ENCODE results near the gene DRGX. TPM values are rescaled to one million over a fixed set of nuclear protein-coding genes. Genes with fewer than 3 reads are reported as not detected.

Gene DRGX
- total and polyA plus RNA-seq, 2 experiments from 2014 or later = not detected

DNA sequence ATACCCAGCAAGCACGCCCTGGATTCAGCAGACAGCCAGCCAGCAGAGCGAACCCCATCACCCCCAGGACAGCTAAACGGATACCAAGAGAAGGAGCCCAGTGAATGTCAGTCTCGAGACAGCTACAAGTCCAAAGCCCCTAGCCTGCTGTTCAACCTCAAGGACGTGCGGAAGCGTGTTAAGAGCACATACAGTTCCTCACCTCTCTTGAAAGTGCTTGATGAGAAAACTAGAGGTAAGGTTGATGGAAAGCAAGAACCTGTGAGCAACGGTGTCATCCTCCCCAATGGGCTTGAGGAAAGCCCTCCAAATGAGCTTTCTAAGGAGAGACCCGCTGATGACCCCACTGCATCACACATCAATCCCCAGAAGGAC, 72.0 kb downstream of the DRGX start:
- no peaks in the 10 kb centered on the region for H3K9me2 ChIP-seq (replicated peaks; ENCODE audit: insufficient read depth)
- no peak overlapping the region for H3K4me3 ChIP-seq
- no peak overlapping the region for H3K4me2 ChIP-seq
- no peak for DNase-seq (ENCODE audit: low spot score)
- H3K36me3 ChIP-seq (replicated peaks; ENCODE audit: insufficient read depth, low read depth) = no peaks in the 10 kb centered on the region
- H3K27me3 ChIP-seq = no peaks in the 10 kb centered on the region
- WGBS (ENCODE audit: low lambda C conversion rate, missing lambda C conversion rate) = 90% methylated on average over 9 of the region's 9 CpGs
- TF ChIP-seq EZH2 (IDR thresholded peaks at IDR 0.05; ENCODE audit: borderline replicate concordance) (no peak), EZH2phosphoT487 (IDR thresholded peaks at IDR 0.05; ENCODE audit: low read depth, severe bottlenecking, unreplicated experiment) (no peak)
- H4K20me1 ChIP-seq (ENCODE audit: insufficient read depth, poor library complexity, severe bottlenecking) = no peaks in the 10 kb centered on the region
- no peaks in the 10 kb centered on the region for H3K4me1 ChIP-seq (ENCODE audit: insufficient read depth)
- H3K27ac ChIP-seq = no peak overlapping the region
- H3K9me3 ChIP-seq (ENCODE audit: low read depth) = no peaks in the 10 kb centered on the region
- H2AFZ ChIP-seq = no peak overlapping the region
- no peaks in the 10 kb centered on the region for H3K79me2 ChIP-seq

DNA sequence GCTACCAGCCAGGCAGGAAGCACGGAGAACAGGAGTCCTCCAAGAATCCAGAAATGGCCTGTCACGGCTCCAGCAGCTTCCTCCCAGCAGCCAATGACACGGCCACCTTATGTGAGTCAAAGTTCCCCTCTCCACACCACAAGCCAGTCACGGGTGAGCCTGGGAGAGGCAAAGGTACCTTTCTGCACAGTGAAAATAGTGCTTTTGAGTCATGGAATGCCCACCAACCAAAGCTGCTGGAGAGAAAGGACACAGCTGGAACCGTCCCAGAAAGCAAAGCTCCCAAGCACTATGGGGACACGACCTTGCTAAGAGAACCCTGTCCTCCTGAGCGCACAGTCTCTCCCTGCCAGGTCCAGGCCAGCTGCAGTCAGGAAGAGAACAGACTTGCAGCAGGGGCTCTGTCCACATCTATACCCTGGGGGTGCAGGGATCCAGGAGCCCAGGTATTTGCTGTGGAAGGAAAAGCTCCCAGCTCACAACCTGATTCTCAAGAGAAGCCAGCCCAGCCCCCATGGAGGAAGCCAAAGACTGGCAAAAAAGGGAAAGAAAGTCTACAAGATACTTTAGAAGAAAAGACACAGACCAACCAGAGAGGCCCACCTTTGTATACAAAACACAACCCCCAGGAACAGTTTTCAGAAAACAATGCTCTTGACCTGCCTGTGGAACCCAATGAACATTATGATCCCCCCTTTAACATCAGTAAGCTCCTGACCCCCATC, 72.6 kb downstream of the DRGX start:
- Histone ChIP-seq H3K79me2 (no peaks in the 10 kb centered on the region), H3K9me2 (replicated peaks; ENCODE audit: insufficient read depth) (no peaks in the 10 kb centered on the region), H2AFZ (no peak overlapping the region), H3K9me3 (ENCODE audit: low read depth) (no peaks in the 10 kb centered on the region), H3K4me3 (no peak overlapping the region), H3K4me2 (no peak overlapping the region), H4K20me1 (ENCODE audit: insufficient read depth, poor library complexity, severe bottlenecking) (no peaks in the 10 kb centered on the region), H3K4me1 (ENCODE audit: insufficient read depth) (no peaks in the 10 kb centered on the region), H3K36me3 (replicated peaks; ENCODE audit: insufficient read depth, low read depth) (no peaks in the 10 kb centered on the region), H3K27me3 (no peaks in the 10 kb centered on the region), H3K27ac (no peak overlapping the region)
- WGBS (ENCODE audit: low lambda C conversion rate, missing lambda C conversion rate) = 56% methylated on average over 7 of the region's 7 CpGs
- TF ChIP-seq EZH2 (IDR thresholded peaks at IDR 0.05; ENCODE audit: borderline replicate concordance) (no peak), EZH2phosphoT487 (IDR thresholded peaks at IDR 0.05; ENCODE audit: low read depth, severe bottlenecking, unreplicated experiment) (no peak)
- TF ChIP-seq, protein P1, sequence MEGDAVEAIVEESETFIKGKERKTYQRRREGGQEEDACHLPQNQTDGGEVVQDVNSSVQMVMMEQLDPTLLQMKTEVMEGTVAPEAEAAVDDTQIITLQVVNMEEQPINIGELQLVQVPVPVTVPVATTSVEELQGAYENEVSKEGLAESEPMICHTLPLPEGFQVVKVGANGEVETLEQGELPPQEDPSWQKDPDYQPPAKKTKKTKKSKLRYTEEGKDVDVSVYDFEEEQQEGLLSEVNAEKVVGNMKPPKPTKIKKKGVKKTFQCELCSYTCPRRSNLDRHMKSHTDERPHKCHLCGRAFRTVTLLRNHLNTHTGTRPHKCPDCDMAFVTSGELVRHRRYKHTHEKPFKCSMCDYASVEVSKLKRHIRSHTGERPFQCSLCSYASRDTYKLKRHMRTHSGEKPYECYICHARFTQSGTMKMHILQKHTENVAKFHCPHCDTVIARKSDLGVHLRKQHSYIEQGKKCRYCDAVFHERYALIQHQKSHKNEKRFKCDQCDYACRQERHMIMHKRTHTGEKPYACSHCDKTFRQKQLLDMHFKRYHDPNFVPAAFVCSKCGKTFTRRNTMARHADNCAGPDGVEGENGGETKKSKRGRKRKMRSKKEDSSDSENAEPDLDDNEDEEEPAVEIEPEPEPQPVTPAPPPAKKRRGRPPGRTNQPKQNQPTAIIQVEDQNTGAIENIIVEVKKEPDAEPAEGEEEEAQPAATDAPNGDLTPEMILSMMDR (IDR thresholded peaks at IDR 0.05; ENCODE audit: poor library complexity) = no peak
- no peak for DNase-seq (ENCODE audit: low spot score)

DNA sequence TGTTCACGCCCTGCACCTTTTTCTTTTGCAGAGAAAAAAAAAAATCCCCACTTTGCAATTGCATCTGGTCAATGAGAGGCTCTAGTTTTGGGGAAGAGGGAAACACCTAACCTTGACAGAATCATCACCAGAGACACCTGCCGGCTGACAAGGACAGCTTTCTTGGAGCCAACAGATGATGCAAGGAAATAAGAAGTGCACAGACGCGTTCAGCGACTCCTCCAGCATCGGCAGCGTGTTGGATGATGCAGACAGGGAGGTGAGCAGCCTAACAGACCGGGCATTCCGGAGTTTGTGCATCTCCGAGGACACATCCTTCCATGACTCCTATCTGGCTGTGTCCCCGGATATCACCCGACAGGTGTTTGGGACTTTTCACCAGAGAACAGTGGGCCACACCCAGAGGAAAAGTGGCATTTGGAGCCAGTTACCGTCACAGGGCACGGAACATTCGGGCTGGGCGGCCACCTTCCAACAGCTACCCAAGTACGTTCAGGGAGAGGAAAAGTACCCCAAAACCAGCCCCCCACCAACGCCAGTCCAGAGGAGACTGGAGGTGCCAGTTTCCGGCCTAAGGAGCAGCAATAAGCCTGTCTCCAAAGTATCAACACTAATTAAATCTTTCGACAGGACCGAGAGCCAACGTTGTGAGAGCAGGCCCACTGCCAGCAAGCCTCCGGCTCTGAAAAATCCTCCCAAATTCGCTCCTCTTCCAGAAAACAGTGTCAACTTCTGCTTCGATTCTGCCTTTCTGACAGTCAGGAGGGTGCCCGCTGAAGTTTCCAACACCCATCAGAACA, 73.3 kb downstream of the DRGX start:
- no peaks in the 10 kb centered on the region for H4K20me1 ChIP-seq (ENCODE audit: insufficient read depth, poor library complexity, severe bottlenecking)
- H3K36me3 ChIP-seq (replicated peaks; ENCODE audit: insufficient read depth, low read depth) = no peaks in the 10 kb centered on the region
- H3K9me3 ChIP-seq (ENCODE audit: low read depth) = no peaks in the 10 kb centered on the region
- no peaks in the 10 kb centered on the region for H3K79me2 ChIP-seq
- H3K4me3 ChIP-seq = no peak overlapping the region
- TF ChIP-seq, protein P1 (IDR thresholded peaks at IDR 0.05; ENCODE audit: poor library complexity) = no peak
- TF ChIP-seq EZH2 (IDR thresholded peaks at IDR 0.05; ENCODE audit: borderline replicate concordance) = no peak
- TF ChIP-seq EZH2phosphoT487 (IDR thresholded peaks at IDR 0.05; ENCODE audit: low read depth, severe bottlenecking, unreplicated experiment) = no peak
- H3K27me3 ChIP-seq = no peaks in the 10 kb centered on the region
- H3K9me2 ChIP-seq (replicated peaks; ENCODE audit: insufficient read depth) = no peaks in the 10 kb centered on the region
- no peak overlapping the region for H2AFZ ChIP-seq
- H3K27ac ChIP-seq = no peak overlapping the region
- no peaks in the 10 kb centered on the region for H3K4me1 ChIP-seq (ENCODE audit: insufficient read depth)
- no peak for DNase-seq (ENCODE audit: low spot score)
- H3K4me2 ChIP-seq = no peak overlapping the region
- WGBS (ENCODE audit: low lambda C conversion rate, missing lambda C conversion rate) = 92% methylated on average over 26 of the region's 26 CpGs

DNA sequence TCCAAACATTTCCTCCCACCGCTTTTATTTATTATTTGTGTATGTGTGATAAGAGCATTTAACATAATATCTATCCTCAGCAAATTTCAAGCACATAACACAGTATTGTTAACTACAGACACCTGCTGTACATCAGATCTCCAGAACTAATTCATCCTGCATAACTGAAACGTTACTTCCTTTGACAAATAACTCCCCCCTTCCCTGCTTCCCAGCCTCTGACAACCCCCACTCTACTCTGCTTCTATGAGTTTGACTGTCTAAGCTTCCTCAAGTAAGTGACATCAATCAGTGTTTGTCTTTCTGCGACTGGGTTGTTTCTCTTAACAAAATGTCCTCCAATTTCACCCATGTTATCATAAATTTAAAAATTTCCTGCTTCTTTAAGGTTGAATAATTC, 74.9 kb downstream of the DRGX start:
- TF ChIP-seq, protein P1 (IDR thresholded peaks at IDR 0.05; ENCODE audit: poor library complexity) = no peak
- Histone ChIP-seq H3K36me3 (replicated peaks; ENCODE audit: insufficient read depth, low read depth) (no peaks in the 10 kb centered on the region), H3K4me2 (no peak overlapping the region), H3K79me2 (no peaks in the 10 kb centered on the region), H3K27ac (no peak overlapping the region), H3K27me3 (no peaks in the 10 kb centered on the region), H3K4me3 (no peak overlapping the region), H3K9me2 (replicated peaks; ENCODE audit: insufficient read depth) (no peaks in the 10 kb centered on the region), H3K9me3 (ENCODE audit: low read depth) (no peaks in the 10 kb centered on the region), H2AFZ (no peak overlapping the region), H3K4me1 (ENCODE audit: insufficient read depth) (no peaks in the 10 kb centered on the region), H4K20me1 (ENCODE audit: insufficient read depth, poor library complexity, severe bottlenecking) (no peaks in the 10 kb centered on the region)
- 68% methylated on average over 3 of the region's 3 CpGs for WGBS (ENCODE audit: low lambda C conversion rate, missing lambda C conversion rate)
- DNase-seq (ENCODE audit: low spot score) = no peak
